Muscle layer of duodenum (tissue), 2 donors: Measurements from ENCODE around the gene MICAL3.

Experiments
- H3K27ac ChIP-seq: one replicate; pipeline ENCODE4 v1.7.0; 2013; ENCODE audit warnings: mild to moderate bottlenecking, low read length
- H3K27me3 ChIP-seq: one replicate; pipeline ENCODE4 v1.7.0; 2013; ENCODE audit warnings: low read depth, mild to moderate bottlenecking, control low read depth, low read length
- H3K36me3 ChIP-seq, 2 donors: one replicate each; pipeline ENCODE4 v1.7.0; 2013; ENCODE audit warnings: low read length in 2 of 2, control low read depth in 1 of 2, mild to moderate bottlenecking in 1 of 2; ENCODE audit not compliant: insufficient read depth in 2 of 2, control insufficient read depth in 1 of 2
- H3K4me1 ChIP-seq, 2 donors: one replicate each; pipeline ENCODE4 v1.7.0; 2013; ENCODE audit warnings: low read length in 2 of 2, mild to moderate bottlenecking in 2 of 2, control low read depth in 1 of 2, moderate library complexity in 1 of 2; ENCODE audit not compliant: insufficient read depth in 2 of 2, control insufficient read depth in 1 of 2
- H3K4me3 ChIP-seq, 2 donors: one replicate each; pipeline ENCODE4 v1.7.0; 2013; ENCODE audit warnings: low read length in 2 of 2, low read depth in 1 of 2, mild to moderate bottlenecking in 1 of 2
- H3K9me3 ChIP-seq, 2 donors: one replicate each; pipeline ENCODE4 v1.7.0; 2013; ENCODE audit warnings: low read length in 2 of 2, control low read depth in 1 of 2, mild to moderate bottlenecking in 1 of 2; ENCODE audit not compliant: control insufficient read depth in 1 of 2
- donor health status: healthy.

MICAL3 gene

DNA sequence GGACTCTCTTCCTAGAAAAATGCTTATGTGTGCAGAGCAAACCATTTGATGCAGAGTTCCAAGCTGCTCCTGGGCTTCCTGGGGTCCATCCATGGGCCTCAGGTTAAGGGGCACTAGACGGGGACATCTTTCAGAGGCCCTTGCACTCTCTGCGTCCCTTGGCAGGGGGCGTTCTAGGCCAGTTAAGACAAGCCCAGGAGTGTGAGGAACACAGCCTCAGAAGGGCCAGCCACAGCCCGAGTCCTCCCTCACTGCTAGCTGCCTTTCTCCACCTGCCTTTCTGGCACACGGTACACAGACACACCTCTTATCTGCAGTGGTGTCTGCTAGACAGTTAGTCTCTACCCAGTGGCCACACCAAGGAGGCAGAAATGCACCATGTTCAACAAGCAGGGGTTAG, 232.1 kb downstream of the MICAL3 start:
- Histone ChIP-seq H3K4me1 (no peaks in the 10 kb centered on the region), H3K9me3 (no peaks in the 10 kb centered on the region), H3K4me3 (no peak overlapping the region), H3K27ac (no peak overlapping the region), H3K27me3 (no peaks in the 10 kb centered on the region), H3K36me3 (peaks cover 3 to 59% of the 10 kb centered on the region in 2 donors)

GRCh38 chr22:17791196-17791595, 233.2 kb downstream of the MICAL3 start:
- Histone ChIP-seq H3K36me3 (peaks cover 3 to 55% of the 10 kb centered on the region in 2 donors), H3K27me3 (no peaks in the 10 kb centered on the region), H3K9me3 (no peaks in the 10 kb centered on the region), H3K4me1 (peaks cover 0 to 6% of the 10 kb centered on the region in 2 donors), H3K27ac (no peak overlapping the region), H3K4me3 (no peak overlapping the region)

GRCh38 chr22:17789379-17790200, 234.8 kb downstream of the MICAL3 start:
- H3K4me3 ChIP-seq: no peak overlapping the region

DNA sequence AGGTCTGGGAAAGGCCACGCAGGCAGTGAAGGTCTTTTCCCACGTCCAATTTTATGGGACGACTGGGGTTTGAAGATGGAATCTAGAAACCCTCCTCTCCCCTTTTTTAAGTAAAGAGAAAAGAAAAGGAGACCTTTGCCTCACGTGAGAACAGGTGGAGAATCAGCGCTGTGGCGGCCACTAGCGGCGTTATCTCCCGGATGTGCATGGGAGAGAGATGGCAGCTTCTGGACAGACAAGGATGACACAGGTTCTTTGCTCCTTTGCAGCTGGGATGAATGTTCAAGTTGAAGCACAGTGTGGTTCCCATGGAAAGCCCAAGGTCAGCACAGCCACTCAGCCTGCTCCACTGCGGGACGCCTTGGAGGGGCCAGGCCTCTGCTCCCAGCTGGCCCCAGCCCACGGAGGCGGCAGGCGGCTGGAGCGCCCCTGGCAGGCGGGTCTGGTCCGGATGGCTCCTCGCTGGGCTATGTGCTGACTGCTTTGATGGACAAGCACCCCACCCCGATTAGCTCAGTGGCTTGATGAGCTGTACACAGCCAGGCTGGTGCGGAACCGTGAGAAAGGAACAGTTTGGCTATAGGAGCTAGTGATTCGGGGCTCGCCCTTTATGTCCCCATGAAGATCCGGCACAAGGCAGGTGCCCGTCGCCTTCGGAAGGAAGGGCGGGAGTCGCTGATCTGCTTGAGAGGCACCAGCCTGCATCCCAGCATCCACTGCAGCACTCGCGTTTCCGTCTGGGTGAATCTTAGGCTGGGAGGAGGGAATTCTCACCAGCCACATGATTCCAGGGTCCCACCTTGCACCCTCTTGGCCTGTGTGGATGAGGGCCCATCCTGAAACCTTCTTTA, 235.6 kb downstream of the MICAL3 start:
- Histone ChIP-seq H3K27ac (no peak overlapping the region), H3K27me3 (no peaks in the 10 kb centered on the region), H3K4me1 (peaks cover 0 to 6% of the 10 kb centered on the region in 2 donors), H3K9me3 (no peaks in the 10 kb centered on the region), H3K36me3 (peaks cover 0 to 40% of the 10 kb centered on the region in 2 donors), H3K4me3 (no peak overlapping the region)

More at GRCh38 chr22:17789379-17790200, 234.8 kb downstream of the MICAL3 start:
- Histone ChIP-seq H3K4me1 (peaks cover 0 to 6% of the 10 kb centered on the region in 2 donors), H3K9me3 (no peaks in the 10 kb centered on the region), H3K27me3 (no peaks in the 10 kb centered on the region), H3K36me3 (peaks cover 0 to 45% of the 10 kb centered on the region in 2 donors), H3K27ac (no peak overlapping the region)

- H3K36me3 ChIP-seq: peaks cover 0 to 35% of the 10 kb centered on the region in 2 donors
Measured at GRCh38 chr22:17787716-17788330, 236.5 kb downstream of the MICAL3 start.

DNA sequence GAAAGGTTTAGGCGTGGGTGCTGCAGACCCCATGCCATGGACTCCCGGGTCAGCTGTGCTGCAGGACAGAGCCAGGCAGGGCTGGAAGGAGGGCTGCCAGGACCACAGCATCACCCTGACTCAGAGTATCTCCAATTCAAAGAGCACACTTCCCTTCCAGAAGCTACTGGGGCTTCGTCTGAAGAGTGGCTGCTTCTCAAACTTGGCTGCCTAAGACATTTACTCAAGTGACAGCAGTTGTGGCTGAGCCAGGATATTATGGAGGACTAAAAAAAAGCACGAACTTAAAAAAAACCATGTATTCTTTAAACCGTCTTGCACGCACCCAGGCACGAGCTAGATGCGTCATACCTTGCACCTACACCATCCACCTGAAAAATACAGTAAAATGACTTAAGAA, 237.1 kb downstream of the MICAL3 start:
- Histone ChIP-seq H3K9me3 (no peaks in the 10 kb centered on the region), H3K4me1 (peaks cover 3 to 6% of the 10 kb centered on the region in 2 donors), H3K27me3 (no peaks in the 10 kb centered on the region), H3K36me3 (peaks cover 0 to 30% of the 10 kb centered on the region in 2 donors), H3K4me3 (no peak overlapping the region), H3K27ac (no peak overlapping the region)

More at GRCh38 chr22:17787716-17788330, 236.5 kb downstream of the MICAL3 start:
- no peak overlapping the region for H3K4me3 ChIP-seq
- H3K4me1 ChIP-seq: peaks cover 0 to 6% of the 10 kb centered on the region in 2 donors
- H3K27ac ChIP-seq: no peak overlapping the region
- no peaks in the 10 kb centered on the region for H3K27me3 ChIP-seq
- H3K9me3 ChIP-seq: no peaks in the 10 kb centered on the region

- Histone ChIP-seq H3K4me1 (peaks cover 4 to 11% of the 10 kb centered on the region in 2 donors), H3K27ac (no peak overlapping the region), H3K27me3 (no peaks in the 10 kb centered on the region), H3K36me3 (peaks cover 0 to 30% of the 10 kb centered on the region in 2 donors), H3K9me3 (no peaks in the 10 kb centered on the region), H3K4me3 (no peak overlapping the region)
Measured at GRCh38 chr22:17786435-17787161, 237.8 kb downstream of the MICAL3 start.

- no peaks in the 10 kb centered on the region for H3K9me3 ChIP-seq
- H3K27ac ChIP-seq: no peak overlapping the region
- H3K36me3 ChIP-seq: peaks cover 0 to 25% of the 10 kb centered on the region in 2 donors
- H3K4me3 ChIP-seq: no peak overlapping the region
- peaks cover 4 to 19% of the 10 kb centered on the region in 2 donors for H3K4me1 ChIP-seq
- H3K27me3 ChIP-seq: no peaks in the 10 kb centered on the region
Measured at GRCh38 chr22:17785185-17786184, 238.9 kb downstream of the MICAL3 start.

- no peak overlapping the region for H3K4me3 ChIP-seq
- H3K4me1 ChIP-seq: peaks cover 4 to 19% of the 10 kb centered on the region in 2 donors
- no peaks in the 10 kb centered on the region for H3K27me3 ChIP-seq
- H3K9me3 ChIP-seq: no peaks in the 10 kb centered on the region
- H3K36me3 ChIP-seq: peaks cover 0 to 18% of the 10 kb centered on the region in 2 donors
- H3K27ac ChIP-seq: no peak overlapping the region
Measured at GRCh38 chr22:17784776-17785175, 239.6 kb downstream of the MICAL3 start.
